Hepatocyte (in vitro differentiated cells): ENCODE data around the gene CCNI. TPM values are rescaled to one million over a fixed set of nuclear protein-coding genes. Genes with fewer than 3 reads are reported as not detected.
"Not testable (repeated sequence)": the region's sequence is repeated elsewhere in the genome, so short reads cannot be mapped to it uniquely, and the experiment has no call there.

Experiments
- DNase-seq: peaks from one replicate; pipeline ENCODE4 v3.0.0-alpha.2; 2016; ENCODE audit warnings: low spot score
- H2AFZ ChIP-seq: fragments of 200-600 bp; sonication (generic); 2 replicates; pipeline ENCODE4 v1.6.0; 2016; ENCODE audit warnings: antibody characterized with exemption, mild to moderate bottlenecking
- H3K27ac ChIP-seq: fragments of 200-600 bp; sonication (generic); 2 replicates; pipeline ENCODE4 v1.5.1; 2016; ENCODE audit warnings: mild to moderate bottlenecking
- H3K27me3 ChIP-seq: fragments of 200-600 bp; sonication (generic); 2 replicates; pipeline ENCODE4 v1.6.1; 2016
- H3K36me3 ChIP-seq: fragments of 200-600 bp; sonication (generic); replicated peaks from 2 replicates; pipeline ENCODE4 v1.5.1; 2016; ENCODE audit warnings: low read depth; ENCODE audit not compliant: insufficient read depth
- H3K4me1 ChIP-seq: fragments of 200-600 bp; sonication (generic); 2 replicates; pipeline ENCODE4 v1.5.1; 2016; ENCODE audit warnings: mild to moderate bottlenecking, moderate library complexity; ENCODE audit not compliant: insufficient read depth
- H3K4me2 ChIP-seq: fragments of 200-600 bp; sonication (generic); 2 replicates; pipeline ENCODE4 v1.6.0; 2016
- H3K4me3 ChIP-seq: fragments of 200-600 bp; sonication (generic); 2 replicates; pipeline ENCODE4 v1.5.1; 2016; ENCODE audit warnings: mild to moderate bottlenecking
- H3K79me2 ChIP-seq: fragments of 200-600 bp; sonication (generic); 2 replicates; pipeline ENCODE4 v1.6.0; 2017; ENCODE audit warnings: mild to moderate bottlenecking
- H3K9me2 ChIP-seq: fragments of 200-600 bp; sonication (generic); replicated peaks from 2 replicates; pipeline ENCODE4 v1.6.0; 2017; ENCODE audit warnings: mild to moderate bottlenecking; ENCODE audit not compliant: insufficient read depth
- H3K9me3 ChIP-seq: fragments of 200-600 bp; sonication (generic); 2 replicates; pipeline ENCODE4 v1.5.1; 2016; ENCODE audit warnings: low read depth, mild to moderate bottlenecking
- H4K20me1 ChIP-seq: fragments of 200-600 bp; sonication (generic); 2 replicates; pipeline ENCODE4 v1.6.0; 2016; ENCODE audit warnings: mild to moderate bottlenecking; ENCODE audit not compliant: insufficient read depth, poor library complexity, severe bottlenecking
- CTCF ChIP-seq: fragments of 200-600 bp; sonication (generic); IDR thresholded peaks from 2 replicates; pipeline ENCODE4 v1.5.1; 2016; ENCODE audit warnings: antibody characterized with exemption, mild to moderate bottlenecking; ENCODE audit not compliant: poor library complexity
- EZH2 ChIP-seq: fragments of 200-600 bp; sonication (generic); IDR thresholded peaks from 2 replicates; pipeline ENCODE4 v1.6.1; 2016; ENCODE audit warnings: antibody characterized with exemption, mild to moderate bottlenecking, borderline replicate concordance
- EZH2phosphoT487 ChIP-seq: fragments of 200-600 bp; sonication (generic); IDR thresholded peaks from one replicate; pipeline ENCODE4 v1.6.1; 2018; ENCODE audit warnings: antibody characterized with exemption, mild to moderate bottlenecking, low read depth, moderate library complexity; ENCODE audit not compliant: unreplicated experiment, severe bottlenecking
- WGBS: methylation state at CpG from one replicate; pipeline ENCODE4 v1.1.6; 2016; ENCODE audit warnings: low lambda C conversion rate; ENCODE audit errors: missing lambda C conversion rate; 5-methylcytosine and 5-hydroxymethylcytosine counted together
- polyA plus RNA-seq: library from polyadenylated mRNA; unstranded; fragments of >200 nt; fragmentation: Nextera tagmentation; extraction: Ambion mirVana; gene quantifications from 2 replicates; pipeline ENCODE4 v1.2.1, GENCODE V29; 2016
- total RNA-seq: library from RNA; depleted of rRNA; stranded (reverse); fragments of >200 nt; gene quantifications from 2 replicates; pipeline ENCODE4 v1.2.3, GENCODE V29; 2014

The CCNI gene
- total and polyA plus RNA-seq, 2 experiments from 2014 or later = 160 to 212 TPM

GRCh38 chr4:77092975-77093374, 17.2 kb upstream of the CCNI start:
- Histone ChIP-seq H3K27ac (peak overlapping the region; percentile 9), H2AFZ (no peak overlapping the region), H3K79me2 (no peaks in the 10 kb centered on the region), H3K9me2 (no peaks in the 10 kb centered on the region), H3K36me3 (no peaks in the 10 kb centered on the region), H4K20me1 (no peaks in the 10 kb centered on the region), H3K27me3 (no peaks in the 10 kb centered on the region), H3K4me2 (no peak overlapping the region), H3K4me3 (no peak overlapping the region), H3K4me1 (peaks cover 3% of the 10 kb centered on the region), H3K9me3 (no peaks in the 10 kb centered on the region)
- TF ChIP-seq EZH2 = no peak
- DNase-seq = no peak
- WGBS = 95% methylated on average over 2 of the region's 2 CpGs

GRCh38 chr4:77089866-77090265, 14.1 kb upstream of the CCNI start:
- no peak overlapping the region for H3K4me2 ChIP-seq
- H3K9me2 ChIP-seq = no peaks in the 10 kb centered on the region
- no peak for DNase-seq
- no peaks in the 10 kb centered on the region for H3K79me2 ChIP-seq
- H3K27me3 ChIP-seq = no peaks in the 10 kb centered on the region
- no peak overlapping the region for H3K4me3 ChIP-seq
- no peak overlapping the region for H2AFZ ChIP-seq
- H4K20me1 ChIP-seq = no peaks in the 10 kb centered on the region
- TF ChIP-seq EZH2 (no peak), CTCF (no peak), EZH2phosphoT487 (no peak)
- no peak overlapping the region for H3K27ac ChIP-seq
- H3K9me3 ChIP-seq = no peaks in the 10 kb centered on the region
- H3K4me1 ChIP-seq = no peaks in the 10 kb centered on the region
- H3K36me3 ChIP-seq = no peaks in the 10 kb centered on the region

- H4K20me1 ChIP-seq, H3K79me2 ChIP-seq, H3K4me1 ChIP-seq, H2AFZ ChIP-seq, H3K4me2 ChIP-seq, H3K9me3 ChIP-seq, H3K27ac ChIP-seq, DNase-seq, H3K36me3 ChIP-seq, H3K27me3 ChIP-seq, H3K4me3 ChIP-seq, H3K9me2 ChIP-seq: not testable (repeated sequence)
- WGBS = 89% methylated on average over 1 of the region's 1 CpG
Measured at GRCh38 chr4:77087027-77087426, 11.2 kb upstream of the CCNI start.

GRCh38 chr4:77084019-77084639, 8.3 kb upstream of the CCNI start:
- WGBS = 46% methylated on average over 10 of the region's 10 CpGs
- H3K9me2 ChIP-seq = no peaks in the 10 kb centered on the region
- no peak overlapping the region for H3K27ac ChIP-seq
- TF ChIP-seq EZH2phosphoT487 (no peak), EZH2 (no peak), CTCF (no peak)
- no peaks in the 10 kb centered on the region for H4K20me1 ChIP-seq
- no peak overlapping the region for H3K4me3 ChIP-seq
- peaks cover 2% of the 10 kb centered on the region for H3K79me2 ChIP-seq
- no peak overlapping the region for H2AFZ ChIP-seq
- H3K27me3 ChIP-seq = no peaks in the 10 kb centered on the region
- no peak for DNase-seq
- H3K4me1 ChIP-seq = no peaks in the 10 kb centered on the region
- no peaks in the 10 kb centered on the region for H3K9me3 ChIP-seq
- no peaks in the 10 kb centered on the region for H3K36me3 ChIP-seq
- H3K4me2 ChIP-seq = no peak overlapping the region
